Activated CD4-positive, alpha-beta T cell treated with anti-CD3 and anti-CD28 coated beads for 48 hours (primary cell): ENCODE measurements around the gene LSP1.
A peak's percentile ranks its signal among the peaks of the same experiment; 100 is the strongest.
"Not testable (repeated sequence)": the region's sequence is repeated elsewhere in the genome, so short reads cannot be mapped to it uniquely, and the experiment has no call there.

Experiments used
- DNase-seq: peaks from one replicate; pipeline ENCODE4 v3.0.0-alpha.2; 2020

The LSP1 gene

DNA sequence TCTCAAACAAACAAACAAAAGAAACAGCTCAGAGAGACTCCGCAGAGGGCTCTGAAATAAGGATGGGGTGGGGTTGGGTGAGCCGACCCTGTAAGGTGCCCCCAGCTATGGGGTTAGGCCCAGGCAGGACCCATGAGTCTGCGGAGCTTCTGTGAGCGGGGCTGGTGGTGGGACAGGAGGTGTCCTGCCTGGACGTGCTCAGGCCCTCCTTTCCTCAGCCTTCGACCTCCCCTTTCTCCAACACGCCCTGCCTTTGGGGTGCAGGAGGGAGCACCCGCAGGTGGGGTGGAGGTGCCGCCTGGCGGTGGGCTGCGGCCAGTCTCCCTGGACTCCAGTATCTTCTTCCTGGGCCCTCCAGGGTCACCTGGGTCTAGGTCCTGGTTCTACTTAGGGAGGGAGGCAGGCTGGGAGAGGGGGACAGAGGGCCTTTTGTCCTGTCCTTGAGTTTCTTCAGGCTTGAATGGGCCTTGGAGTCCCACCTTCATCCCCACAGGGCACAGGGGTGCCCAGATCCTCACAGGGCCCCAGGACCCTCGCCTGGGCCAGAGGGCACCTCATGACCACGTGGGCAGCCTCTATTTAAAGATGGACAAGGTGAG is 26.6 kb downstream of the LSP1 start:
- DNase-seq = peak; percentile 2

DNA sequence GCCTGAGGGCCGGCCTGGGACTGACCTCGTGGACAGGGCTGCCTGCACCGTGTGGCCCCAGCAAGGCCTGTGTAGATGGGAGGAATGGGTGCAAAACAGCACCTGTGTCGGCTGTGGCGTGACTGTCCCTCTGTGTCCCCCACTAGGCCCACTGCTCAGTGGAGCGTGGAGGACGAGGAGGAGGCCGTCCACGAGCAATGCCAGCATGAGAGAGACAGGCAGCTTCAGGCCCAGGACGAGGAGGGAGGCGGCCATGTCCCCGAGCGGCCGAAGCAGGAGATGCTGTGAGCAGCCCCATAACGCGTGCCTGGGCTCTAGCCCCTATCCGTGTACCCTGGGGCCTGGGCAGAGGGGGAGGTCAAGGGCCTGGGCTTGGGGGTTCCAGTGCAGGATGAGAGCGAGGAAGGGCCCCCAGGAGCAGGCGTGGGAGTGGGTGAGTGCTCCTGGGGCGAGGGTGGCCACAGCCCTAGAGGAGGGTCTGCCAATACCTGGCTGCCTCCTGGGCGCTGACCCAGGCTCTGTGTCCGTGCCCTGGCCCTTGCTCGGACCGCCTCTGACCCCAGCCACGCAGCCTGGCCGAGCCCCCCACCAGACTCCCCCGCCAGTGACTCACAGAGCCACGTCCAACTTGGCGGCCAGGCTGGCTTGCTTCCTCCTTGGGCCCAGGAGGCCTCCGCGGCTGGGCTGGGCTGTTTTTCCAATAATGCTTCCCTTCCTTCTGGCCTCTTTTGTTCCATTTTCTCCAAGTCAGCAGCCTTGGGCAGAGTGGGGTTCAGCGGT is 27.2 kb downstream of the LSP1 start:
- peak; percentile 2 for DNase-seq

DNA sequence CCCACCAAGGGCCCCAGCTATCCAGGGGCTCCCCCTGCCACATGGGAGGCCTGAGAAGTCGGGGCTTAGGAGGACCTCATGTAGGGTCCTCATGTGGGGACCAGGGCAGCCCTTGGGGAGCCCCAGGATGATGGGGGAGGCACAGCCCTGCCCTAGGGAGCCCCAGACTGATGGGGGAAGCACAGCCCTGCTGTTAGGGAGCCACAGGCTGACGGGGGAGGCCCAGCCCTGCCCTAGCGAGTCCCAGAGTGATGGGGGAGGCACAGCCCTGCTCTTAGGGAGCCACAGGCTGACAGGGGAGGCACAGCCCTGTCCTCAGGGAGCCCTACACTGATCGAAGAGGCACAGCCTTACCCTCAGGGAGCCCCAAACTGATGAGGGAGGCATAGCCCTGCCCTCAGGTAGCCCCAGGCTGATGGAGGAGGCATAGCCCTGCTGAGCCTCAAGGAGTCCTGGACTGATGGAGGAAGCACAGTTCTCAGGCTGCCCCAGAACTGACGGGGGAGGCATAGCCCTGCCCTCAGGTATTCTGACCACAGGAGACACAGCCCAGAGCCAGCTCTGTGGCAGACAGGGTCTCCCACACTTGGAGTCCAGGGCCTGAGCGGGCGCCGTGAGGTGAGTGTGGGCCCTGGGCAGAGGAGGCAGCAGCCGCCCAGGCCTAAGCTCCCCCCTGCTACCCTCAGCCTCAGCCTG is 28.0 kb downstream of the LSP1 start:
- peak; percentile 2 for DNase-seq

DNA sequence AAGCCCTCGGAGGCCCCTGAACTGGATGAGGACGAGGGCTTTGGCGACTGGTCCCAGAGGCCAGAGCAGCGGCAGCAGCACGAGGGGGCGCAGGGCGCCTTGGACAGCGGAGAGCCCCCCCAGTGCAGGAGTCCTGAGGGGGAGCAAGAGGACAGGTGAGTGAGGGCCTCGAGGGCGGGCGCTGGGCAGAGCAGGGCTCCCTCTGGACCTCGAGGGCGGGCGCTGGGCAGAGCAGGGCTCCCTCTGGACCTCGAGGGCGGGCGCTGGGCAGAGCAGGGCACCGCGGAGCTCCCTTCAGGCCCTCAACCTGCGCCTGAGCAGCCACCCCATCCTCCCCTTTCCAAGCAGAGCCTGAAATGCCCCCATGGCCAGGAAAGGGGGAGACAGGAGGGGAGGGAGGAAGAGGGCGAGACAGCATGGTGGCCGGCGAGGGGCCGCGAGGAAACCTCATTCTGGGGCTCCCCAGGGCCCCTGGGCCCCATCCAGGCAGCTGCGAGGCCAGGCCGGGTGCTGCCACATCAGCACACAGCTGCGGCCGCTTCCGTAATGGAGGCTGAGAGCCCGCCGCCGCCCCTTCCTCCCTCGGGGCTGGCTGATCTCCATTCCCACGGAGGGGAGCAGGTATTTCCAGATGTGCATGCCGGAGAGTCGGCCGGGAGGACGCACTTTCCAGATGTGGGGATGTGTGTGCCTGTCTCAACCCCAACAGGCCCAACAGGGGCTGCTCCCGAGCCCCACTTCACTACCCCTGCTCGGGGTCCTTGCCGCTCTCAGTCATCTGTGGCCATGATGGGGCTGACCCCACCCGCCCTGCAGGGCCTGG is 28.8 kb downstream of the LSP1 start:
- no peak for DNase-seq

DNA sequence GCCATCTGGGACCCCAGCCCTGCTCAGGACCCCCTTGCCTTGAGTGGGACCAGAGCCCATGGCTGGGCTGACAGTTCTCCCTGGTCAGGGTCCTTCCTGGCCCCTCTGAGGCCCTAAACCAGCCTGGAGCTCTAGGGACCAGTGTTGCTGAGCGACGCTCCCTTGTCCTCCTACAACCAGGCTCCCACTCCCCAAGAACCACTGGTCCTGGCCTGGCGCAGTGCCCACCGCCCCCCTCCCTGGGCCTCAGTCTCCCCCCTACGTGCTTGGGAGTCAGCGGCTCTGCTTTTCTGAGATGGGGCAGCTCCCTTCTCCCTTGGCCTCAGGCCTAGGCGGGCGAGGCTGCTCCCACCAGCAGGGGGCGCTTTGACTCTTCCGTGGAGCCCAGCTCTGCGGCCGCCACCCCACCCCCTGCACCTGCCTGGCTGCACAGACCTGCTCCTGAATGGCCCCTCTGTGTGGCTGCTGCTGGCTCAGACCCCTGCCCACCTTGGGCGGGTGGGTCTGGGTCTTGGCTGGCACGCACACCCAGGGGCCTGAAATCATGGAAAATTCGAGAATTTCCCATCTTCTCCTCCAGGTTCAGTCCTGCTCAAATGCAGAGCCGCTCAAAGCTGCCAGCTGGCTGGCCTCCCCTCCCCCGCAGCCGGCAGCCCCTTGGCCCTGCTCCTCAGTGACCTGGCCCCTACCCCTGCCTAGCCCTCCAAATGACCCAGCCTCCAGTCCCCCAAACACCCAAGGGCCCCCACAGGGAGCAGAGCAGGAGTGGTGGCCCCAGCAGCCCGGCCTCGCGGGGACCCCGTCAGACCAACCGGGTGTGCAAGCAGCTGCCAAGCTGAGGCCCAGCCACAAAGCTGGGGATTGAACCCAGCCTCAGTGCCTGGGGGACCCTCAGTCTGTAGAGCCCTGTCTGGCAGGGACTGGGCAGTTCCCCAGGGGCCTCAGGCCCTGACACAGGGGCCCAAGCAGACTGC is 29.7 kb downstream of the LSP1 start:
- DNase-seq = peak; percentile 87

DNA sequence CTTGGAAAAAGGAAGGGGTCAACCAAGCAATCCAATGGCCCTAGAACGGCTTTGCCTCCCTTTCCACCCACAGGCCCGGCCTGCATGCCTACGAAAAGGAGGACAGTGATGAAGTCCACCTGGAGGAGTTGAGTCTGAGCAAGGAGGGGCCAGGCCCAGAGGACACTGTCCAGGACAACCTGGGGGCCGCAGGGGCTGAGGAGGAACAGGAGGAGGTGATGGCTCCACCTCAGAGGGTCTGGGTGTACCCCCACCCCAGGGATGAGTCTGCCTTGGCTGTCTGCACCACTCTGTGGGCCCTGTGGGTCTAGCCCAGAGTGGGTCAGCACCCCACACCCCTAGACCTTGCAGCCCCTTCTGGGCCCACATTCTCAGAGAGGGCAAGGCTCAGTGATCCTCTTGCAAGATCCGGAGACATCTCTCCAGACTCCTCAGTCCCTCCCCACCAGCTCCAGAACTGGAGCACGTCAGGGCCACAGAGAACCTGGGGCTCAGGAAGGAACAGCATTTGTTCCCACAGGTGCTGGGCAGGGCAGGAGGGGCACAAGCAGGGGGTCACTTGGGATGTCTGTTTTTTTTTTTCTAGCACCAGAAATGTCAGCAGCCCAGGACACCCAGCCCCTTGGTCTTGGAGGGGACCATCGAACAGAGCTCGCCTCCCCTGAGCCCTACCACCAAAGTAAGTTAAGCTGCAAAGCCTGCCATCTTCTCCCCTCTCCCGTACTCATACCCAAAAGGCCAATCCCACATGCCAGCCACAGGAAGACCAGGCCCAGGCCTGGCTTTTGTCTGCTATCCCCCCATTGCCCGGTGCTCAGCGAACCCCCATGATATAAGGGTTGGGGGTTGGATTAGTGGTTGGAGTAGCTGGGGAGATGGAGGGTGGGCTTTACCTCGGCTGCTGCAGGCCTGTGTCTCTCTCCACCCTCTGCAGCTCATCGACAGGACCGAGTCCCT is 30.7 kb downstream of the LSP1 start:
- DNase-seq = no peak

DNA sequence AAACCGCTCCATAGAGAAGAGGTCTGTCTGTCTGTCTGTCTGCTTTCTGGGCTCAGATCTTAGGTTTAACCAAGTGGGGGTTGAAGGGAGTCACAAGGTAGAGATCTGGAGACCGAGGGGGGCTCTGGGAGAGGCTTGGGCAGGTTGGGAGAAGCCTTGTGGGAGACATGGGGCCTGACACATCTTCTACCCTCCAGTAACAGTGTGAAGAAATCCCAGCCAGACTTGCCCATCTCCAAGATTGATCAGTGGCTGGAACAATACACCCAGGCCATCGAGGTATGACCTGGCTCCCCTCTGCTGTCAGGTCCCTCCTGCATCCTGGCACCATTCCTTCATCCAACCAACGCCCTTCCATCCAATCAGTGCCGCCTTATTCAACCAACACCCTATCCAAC is 31.4 kb downstream of the LSP1 start:
- DNase-seq = no peak

DNA sequence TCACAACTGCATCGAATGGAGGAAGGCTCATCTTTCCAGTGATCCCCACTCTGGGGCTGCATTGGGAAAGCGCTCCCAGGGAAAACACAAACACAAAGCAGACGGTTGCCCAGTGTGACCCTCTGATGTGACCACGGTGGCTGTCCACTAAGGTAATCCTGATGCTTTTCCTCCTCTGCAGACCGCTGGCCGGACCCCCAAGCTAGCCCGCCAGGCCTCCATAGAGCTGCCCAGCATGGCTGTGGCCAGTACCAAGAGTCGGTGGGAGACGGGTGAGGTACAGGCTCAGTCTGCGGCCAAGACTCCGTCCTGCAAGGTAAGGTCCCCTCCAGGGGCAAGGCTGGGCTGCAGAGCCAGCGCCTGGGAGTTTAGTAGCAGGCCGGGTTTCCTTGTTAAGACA is 33.7 kb downstream of the LSP1 start:
- DNase-seq = not testable (repeated sequence)

DNA sequence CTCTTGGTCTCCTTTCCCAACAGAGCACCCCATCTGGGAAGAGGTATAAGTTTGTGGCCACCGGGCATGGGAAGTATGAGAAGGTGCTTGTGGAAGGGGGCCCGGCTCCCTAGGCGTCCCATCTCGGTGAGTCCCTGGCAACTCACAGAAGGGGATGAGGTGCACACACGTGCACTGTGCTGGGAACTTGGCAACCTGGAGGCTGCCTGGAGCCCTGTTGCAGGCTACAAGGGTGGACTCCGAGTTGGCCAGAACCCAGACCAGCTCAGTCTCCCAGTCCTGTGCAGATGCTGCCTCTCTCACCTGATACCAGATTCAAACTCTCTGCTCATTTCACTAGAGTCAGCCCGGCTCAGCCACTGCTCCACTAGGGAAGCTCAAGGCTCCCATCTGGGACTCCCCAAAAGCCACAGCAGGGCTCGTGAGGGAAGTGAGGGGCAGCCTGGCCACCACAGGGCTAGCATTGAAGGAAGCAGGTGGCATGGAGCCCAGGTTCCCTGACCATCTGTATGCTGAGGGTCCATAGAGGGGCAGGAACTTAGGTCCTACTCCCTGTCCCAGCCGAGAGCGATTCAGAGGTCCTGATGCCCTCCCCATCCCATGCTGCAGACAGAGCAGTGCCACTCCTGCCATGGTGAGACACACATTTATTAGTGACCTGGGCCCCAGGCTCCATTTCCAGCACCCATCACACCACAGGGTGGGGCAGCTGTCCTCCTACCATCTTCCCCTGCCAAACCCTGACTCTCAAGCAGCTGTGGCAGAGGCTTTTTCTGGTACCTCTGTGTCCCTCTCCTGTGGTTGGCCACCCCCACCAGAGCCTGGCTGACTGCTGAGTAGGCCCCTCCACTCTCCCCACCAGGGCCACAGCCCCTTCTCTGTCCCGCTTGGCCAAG is 34.8 kb downstream of the LSP1 start:
- no peak for DNase-seq

DNA sequence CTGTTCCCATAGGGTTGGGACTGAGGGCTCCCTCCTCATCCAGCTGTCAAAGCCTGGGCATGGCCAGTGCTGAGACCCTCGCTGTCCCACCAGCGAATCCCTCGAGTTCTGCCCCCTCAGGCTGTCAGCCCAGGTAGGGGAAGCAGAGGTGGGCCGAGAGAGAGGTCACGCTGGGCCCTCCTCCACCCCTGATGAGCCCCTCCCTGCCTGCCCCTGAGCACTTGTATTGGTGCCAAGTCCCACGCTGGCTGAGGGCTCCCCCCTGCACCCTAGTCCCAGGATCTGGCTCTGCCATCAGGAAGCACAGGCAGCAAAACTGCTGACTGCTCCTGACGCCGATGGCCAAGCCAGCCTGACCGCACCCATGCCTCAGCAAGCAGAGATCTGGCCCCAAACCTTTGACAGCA is 35.5 kb downstream of the LSP1 start:
- DNase-seq = no peak

DNA sequence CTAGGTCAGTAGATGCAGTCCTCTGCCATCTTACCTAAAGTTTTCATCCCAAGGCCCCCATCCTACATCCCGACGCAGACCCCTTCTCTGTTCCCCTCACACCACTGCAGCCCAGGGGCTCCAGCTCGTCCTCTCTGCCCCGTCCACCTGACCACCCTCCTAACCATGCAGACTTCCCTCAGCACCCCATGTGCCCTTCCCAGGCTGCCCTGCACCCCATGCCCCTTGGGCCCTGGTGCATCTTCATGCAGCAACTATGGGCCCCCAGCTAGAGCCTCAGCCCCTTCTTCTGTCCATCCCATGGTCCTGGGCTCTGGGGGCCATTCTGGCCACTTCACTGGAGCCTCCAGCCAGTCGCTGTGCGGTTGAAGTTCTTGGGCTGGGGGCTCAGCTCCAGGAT is 35.9 kb downstream of the LSP1 start:
- no peak for DNase-seq

DNA sequence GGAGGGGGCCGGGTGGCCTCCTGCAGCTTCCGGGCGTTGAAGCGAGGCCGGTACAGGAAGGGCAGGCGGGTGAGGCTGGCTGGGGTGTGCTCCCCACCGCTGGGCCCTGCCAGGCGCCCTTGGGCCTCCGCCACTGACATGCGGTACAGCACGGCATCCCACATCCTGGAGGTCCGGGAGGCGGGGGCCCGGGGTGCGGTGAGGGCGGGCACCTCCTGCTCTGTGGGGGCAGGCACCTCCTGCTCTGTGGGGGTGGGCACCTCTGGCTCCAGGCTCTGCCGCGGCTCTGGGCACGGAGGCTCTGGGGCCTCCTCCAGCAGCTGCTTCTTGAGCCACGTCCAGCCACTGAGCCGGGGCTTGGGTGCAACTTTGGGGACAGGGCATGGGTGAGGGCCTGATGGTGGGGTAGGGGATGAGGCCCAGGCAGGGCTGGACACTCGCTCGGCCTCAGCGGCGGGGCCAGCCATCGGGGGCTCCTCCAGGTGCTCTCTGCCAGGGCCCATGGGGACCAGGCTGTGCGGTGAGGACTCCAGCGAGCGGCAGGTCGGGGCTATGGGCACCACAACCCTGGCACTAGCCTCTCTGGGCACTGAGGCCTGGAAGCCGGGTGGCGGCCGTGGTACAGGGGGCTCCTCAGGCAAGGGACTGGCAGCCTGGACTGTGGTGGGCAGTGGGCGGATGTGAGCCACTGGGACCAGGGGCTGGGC is 36.5 kb downstream of the LSP1 start:
- peak; percentile 73 for DNase-seq

DNA sequence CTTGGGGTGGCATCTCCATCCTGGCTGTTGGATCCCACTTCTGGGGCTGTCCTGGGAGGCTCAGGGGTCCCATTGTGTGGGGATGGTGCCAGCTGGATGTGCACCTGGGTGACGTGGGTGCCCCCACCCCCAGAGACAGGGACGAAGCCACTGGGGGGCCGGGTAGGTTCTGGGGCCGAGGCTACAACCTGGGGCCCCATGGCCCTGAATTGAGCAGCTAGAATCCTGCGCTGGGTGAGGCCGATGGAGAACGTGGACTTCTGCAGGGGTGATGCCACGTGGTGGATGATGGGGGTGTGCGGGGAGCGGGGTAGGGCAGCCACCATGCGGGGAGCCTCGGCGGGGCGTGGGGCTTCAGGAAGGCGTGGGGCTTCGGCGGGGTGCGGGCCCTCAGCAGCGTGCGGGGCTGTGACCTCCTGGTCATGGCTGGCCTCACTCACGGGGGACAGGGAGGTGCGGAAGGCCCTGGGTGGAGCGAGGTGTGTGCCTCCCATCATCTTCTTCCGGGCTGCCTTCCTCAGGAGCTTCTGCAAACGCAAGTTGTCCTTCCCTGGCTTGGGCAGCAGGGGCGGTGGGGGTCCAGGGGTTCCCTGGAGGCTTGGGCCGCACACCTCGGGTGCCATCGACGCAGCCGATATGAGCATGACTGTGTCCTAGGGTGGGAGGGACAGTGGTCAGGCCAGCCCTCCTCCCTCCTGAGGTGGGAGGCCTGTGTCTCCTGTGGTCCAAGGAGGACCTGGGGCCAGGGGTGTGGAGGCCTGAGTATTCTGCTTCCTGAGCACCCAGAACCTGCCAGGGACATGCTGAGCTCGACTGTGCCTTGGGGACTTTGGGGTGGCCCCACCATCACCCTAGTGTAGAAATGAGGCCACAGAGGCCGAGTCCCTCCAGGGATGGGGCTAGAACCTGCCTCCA is 37.3 kb downstream of the LSP1 start:
- peak; percentile 54 for DNase-seq

DNA sequence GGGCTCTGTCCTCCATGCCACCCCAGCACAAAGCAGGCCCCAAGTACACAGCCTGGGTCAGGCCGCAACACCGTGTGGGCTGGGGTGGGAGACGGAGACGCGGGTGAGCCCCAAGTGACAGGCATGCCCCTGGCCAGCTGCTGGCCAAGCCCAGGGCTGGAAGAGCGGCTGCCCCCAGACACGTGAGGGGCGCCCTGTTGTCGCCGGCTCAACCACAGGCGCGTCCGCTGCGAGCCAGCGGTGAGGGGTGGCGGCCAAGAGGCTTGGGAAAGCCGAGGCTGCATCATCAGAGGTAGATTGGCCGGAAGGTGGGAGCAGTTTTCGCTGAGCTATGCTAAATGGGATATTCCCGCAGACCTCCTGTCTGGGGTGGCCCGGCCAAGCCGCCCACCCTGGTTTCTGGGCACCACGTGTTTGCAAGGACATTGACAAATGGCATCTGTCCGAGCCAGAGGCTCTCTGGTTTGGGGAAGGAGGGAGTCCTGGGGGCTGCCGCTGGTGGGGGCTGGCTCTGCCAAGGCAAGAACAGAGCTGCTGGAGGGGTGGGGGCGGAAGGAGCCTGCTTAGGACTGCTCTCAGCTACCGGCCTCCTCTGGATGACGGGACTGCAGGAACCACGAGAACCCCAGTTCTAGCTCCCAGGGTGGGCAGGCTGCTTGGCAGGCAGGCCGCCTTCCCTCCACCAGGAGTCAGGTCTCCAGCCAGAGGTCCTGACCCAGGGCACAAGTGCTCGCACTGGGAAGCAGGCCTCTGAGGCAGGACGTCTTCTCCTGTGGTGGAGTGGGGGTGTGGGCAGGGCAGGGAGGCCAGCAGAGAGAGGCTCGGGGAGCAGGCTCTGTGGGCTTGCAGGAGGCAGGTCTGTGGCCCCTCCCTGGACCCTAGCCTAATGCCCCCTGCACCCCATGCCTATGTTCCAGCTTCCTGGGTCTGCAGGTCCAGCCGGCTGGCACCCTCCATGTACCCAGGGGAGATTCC is 38.3 kb downstream of the LSP1 start:
- no peak for DNase-seq

DNA sequence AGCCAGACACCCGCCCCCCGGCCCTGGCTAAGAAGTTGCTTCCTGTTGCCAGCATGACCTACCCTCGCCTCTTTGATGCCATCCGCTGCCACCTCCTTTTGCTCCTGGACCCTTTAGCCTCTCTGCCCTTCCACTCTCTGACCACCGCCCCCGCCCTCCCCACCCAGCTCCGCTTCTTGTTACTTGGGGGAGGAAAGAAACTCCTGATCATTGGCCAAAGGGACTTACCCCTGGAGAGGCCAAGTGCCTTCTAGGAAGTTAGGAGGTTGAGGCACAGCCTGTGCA is 38.9 kb downstream of the LSP1 start, which contains the start of gene PRR33:
Gene PRR33, minus strand, starts transcription at position 65 of the 285 bp plus-strand sequence. CDS start 1,311 bp downstream, outside the sequence.
- DNase-seq = no peak

DNA sequence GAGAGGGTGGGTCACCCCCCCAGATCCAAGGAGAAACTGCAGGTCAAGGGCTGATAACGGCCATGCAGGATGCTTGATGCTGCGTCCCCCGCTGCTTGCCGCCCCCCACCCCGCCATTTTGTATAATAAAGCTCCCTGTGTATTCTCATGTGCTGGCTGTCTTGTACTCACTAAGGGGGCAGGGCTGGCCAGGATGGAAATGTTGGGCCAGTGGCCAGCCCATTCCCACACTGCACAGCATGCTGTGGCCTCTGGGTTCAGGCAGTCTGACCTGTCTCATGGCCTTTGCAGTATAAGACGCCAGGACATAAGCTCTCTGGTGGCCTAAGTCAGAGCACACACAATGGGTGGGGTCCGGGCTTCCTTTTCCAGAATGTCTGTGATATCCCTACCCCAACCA is 39.2 kb downstream of the LSP1 start:
- DNase-seq = no peak

DNA sequence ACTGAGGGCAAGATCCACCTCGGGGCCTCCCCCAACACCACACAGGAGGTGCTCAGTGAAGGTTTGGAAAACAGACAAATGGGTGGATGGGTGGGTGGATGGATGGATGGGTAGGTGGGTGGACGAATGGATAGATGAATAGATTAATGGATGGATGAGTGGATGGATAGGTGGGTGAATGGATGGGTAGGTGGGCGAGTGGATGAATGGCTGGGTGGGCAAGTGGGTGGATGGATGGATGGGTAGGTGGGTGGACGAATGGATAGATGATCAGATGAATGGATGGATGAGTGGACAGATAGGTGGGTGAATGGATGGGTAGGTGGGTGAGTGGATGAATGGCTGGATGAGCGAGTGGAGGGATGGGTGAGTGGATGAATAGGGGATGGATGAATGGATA is 39.7 kb downstream of the LSP1 start:
- DNase-seq = no peak
